Muscle of leg (tissue), 11 donors: ENCODE data around the gene KLK14. TPM values are rescaled to one million over a fixed set of nuclear protein-coding genes. Genes with fewer than 3 reads are reported as not detected.

Source experiments
- DNase-seq: peaks from one replicate; pipeline ENCODE4 v3.0.0; 2013
- H3K27ac ChIP-seq: one replicate; pipeline ENCODE4 v1.5.1; 2013; ENCODE audit warnings: mild to moderate bottlenecking, low read length, control low read depth
- H3K27me3 ChIP-seq: one replicate; pipeline ENCODE4 v1.6.1; 2013; ENCODE audit warnings: low read length; ENCODE audit not compliant: control insufficient read depth, insufficient read depth
- H3K36me3 ChIP-seq: one replicate; pipeline ENCODE4 v1.6.1; 2013; ENCODE audit warnings: low read length; ENCODE audit not compliant: control insufficient read depth, insufficient read depth
- H3K4me1 ChIP-seq: one replicate; pipeline ENCODE4 v1.6.1; 2013; ENCODE audit warnings: low read length; ENCODE audit not compliant: control insufficient read depth, insufficient read depth
- H3K4me3 ChIP-seq: one replicate; pipeline ENCODE4 v1.5.1; 2013; ENCODE audit warnings: low read length, control low read depth
- H3K9me3 ChIP-seq: replicated peaks from 2 replicates; pipeline ENCODE4 v1.6.1; 2013; ENCODE audit warnings: low read depth, low read length; ENCODE audit not compliant: control insufficient read depth
- WGBS: methylation state at CpG from one replicate; pipeline ENCODE4 v1.1.5; 2013; ENCODE audit warnings: missing lambda C conversion rate; ENCODE audit not compliant: insufficient coverage; 5-methylcytosine and 5-hydroxymethylcytosine counted together
- polyA plus RNA-seq, 8 donors: library from polyadenylated mRNA; unstranded; fragments of 120-200 nt; gene quantifications; one replicate each; pipeline versions ENCODE4 v1.2.1 to v1.2.3, GENCODE V29; 2013; ENCODE audit warnings: inconsistent platforms in 1 of 8, low replicate concordance in 1 of 8; ENCODE audit not compliant: insufficient read length in 8 of 8, insufficient read depth in 1 of 8
- total RNA-seq: library from RNA; stranded (reverse); fragments of 120-200 nt; gene quantifications from one replicate; pipeline ENCODE4 v1.2.4, GENCODE V29; 2013

Gene KLK14
- total and polyA plus RNA-seq, 9 donors = 0.28 to 0.52 (median 0.34) TPM; not detected in 4

GRCh38 chr19:51123381-51123800, 40.7 kb upstream of the KLK14 start:
- Histone ChIP-seq H3K4me3 (no peak overlapping the region), H3K27me3 (peaks cover 2% of the 10 kb centered on the region), H3K36me3 (no peaks in the 10 kb centered on the region), H3K27ac (no peak overlapping the region), H3K4me1 (peaks cover 12% of the 10 kb centered on the region), H3K9me3 (no peaks in the 10 kb centered on the region)
- no peak for DNase-seq
- WGBS = 48% methylated on average over 4 of the region's 6 CpGs

GRCh38 chr19:51122112-51122981, 39.7 kb upstream of the KLK14 start:
- no peak overlapping the region for H3K27ac ChIP-seq
- WGBS = 76% methylated on average over 14 of the region's 22 CpGs
- peaks cover 2% of the 10 kb centered on the region for H3K27me3 ChIP-seq
- H3K9me3 ChIP-seq = no peaks in the 10 kb centered on the region
- no peak overlapping the region for H3K4me3 ChIP-seq
- H3K36me3 ChIP-seq = no peaks in the 10 kb centered on the region
- peaks cover 7% of the 10 kb centered on the region for H3K4me1 ChIP-seq
- DNase-seq = no peak

GRCh38 chr19:51121257-51121656, 38.6 kb upstream of the KLK14 start:
- 86% methylated on average over 3 of the region's 8 CpGs for WGBS
- Histone ChIP-seq H3K36me3 (no peaks in the 10 kb centered on the region), H3K27ac (no peak overlapping the region), H3K27me3 (peaks cover 3% of the 10 kb centered on the region), H3K4me1 (peaks cover 4% of the 10 kb centered on the region), H3K4me3 (no peak overlapping the region), H3K9me3 (no peaks in the 10 kb centered on the region)
- DNase-seq = no peak

GRCh38 chr19:51120160-51120559, 37.5 kb upstream of the KLK14 start:
- WGBS = 86% methylated on average over 1 of the region's 6 CpGs
- H3K4me3 ChIP-seq = no peak overlapping the region
- H3K9me3 ChIP-seq = no peaks in the 10 kb centered on the region
- peaks cover 4% of the 10 kb centered on the region for H3K4me1 ChIP-seq
- DNase-seq = no peak
- H3K36me3 ChIP-seq = no peaks in the 10 kb centered on the region
- no peak overlapping the region for H3K27ac ChIP-seq
- H3K27me3 ChIP-seq = peaks cover 4% of the 10 kb centered on the region

GRCh38 chr19:51119611-51120010, 36.9 kb upstream of the KLK14 start:
- Histone ChIP-seq H3K27ac (no peak overlapping the region), H3K36me3 (no peaks in the 10 kb centered on the region), H3K4me3 (no peak overlapping the region), H3K27me3 (peaks cover 4% of the 10 kb centered on the region), H3K4me1 (peaks cover 4% of the 10 kb centered on the region), H3K9me3 (no peaks in the 10 kb centered on the region)
- DNase-seq = peak; percentile 35
- WGBS = 79% methylated on average over 2 of the region's 6 CpGs

GRCh38 chr19:51119101-51119500, 36.4 kb upstream of the KLK14 start:
- H3K27me3 ChIP-seq = peaks cover 4% of the 10 kb centered on the region
- no peak for DNase-seq
- H3K4me1 ChIP-seq = peaks cover under 1% of the 10 kb centered on the region

GRCh38 chr19:51116736-51117286, 34.1 kb upstream of the KLK14 start:
- no peaks in the 10 kb centered on the region for H3K4me1 ChIP-seq
- H3K9me3 ChIP-seq = no peaks in the 10 kb centered on the region
- no peak for DNase-seq
- no peak overlapping the region for H3K27ac ChIP-seq
- H3K4me3 ChIP-seq = no peak overlapping the region
- WGBS = no CpG with 5 or more reads among the region's 6 CpGs
- H3K36me3 ChIP-seq = no peaks in the 10 kb centered on the region
- H3K27me3 ChIP-seq = peaks cover 11% of the 10 kb centered on the region

More at GRCh38 chr19:51119101-51119500, 36.4 kb upstream of the KLK14 start:
- no peak overlapping the region for H3K4me3 ChIP-seq
- H3K9me3 ChIP-seq = no peaks in the 10 kb centered on the region
- WGBS = 72% methylated on average over 2 of the region's 4 CpGs
- no peaks in the 10 kb centered on the region for H3K36me3 ChIP-seq
- no peak overlapping the region for H3K27ac ChIP-seq

- Histone ChIP-seq H3K27ac (no peak overlapping the region), H3K36me3 (no peaks in the 10 kb centered on the region), H3K4me1 (no peaks in the 10 kb centered on the region), H3K9me3 (no peaks in the 10 kb centered on the region), H3K4me3 (no peak overlapping the region), H3K27me3 (peaks cover 9% of the 10 kb centered on the region)
- no peak for DNase-seq
- WGBS = no CpG with 5 or more reads among the region's 6 CpGs
These were observed 31.5 kb upstream of the KLK14 start for GRCh38 chr19:51114087-51114729.

- WGBS = 40% methylated on average over 6 of the region's 6 CpGs
- no peak for DNase-seq
- H3K4me3 ChIP-seq = no peak overlapping the region
- no peak overlapping the region for H3K27ac ChIP-seq
- H3K4me1 ChIP-seq = peaks cover 16% of the 10 kb centered on the region
- peaks cover 9% of the 10 kb centered on the region for H3K27me3 ChIP-seq
- no peaks in the 10 kb centered on the region for H3K9me3 ChIP-seq
- H3K36me3 ChIP-seq = no peaks in the 10 kb centered on the region
These were observed 28.9 kb upstream of the KLK14 start for GRCh38 chr19:51111606-51112005.

- WGBS = 50% methylated on average over 1 of the region's 1 CpG
- no peaks in the 10 kb centered on the region for H3K9me3 ChIP-seq
- H3K36me3 ChIP-seq = peaks cover 4% of the 10 kb centered on the region
- no peak overlapping the region for H3K4me3 ChIP-seq
- DNase-seq = no peak
- peaks cover 7% of the 10 kb centered on the region for H3K27me3 ChIP-seq
- H3K4me1 ChIP-seq = peaks cover 16% of the 10 kb centered on the region
- no peak overlapping the region for H3K27ac ChIP-seq
These were observed 27.9 kb upstream of the KLK14 start for GRCh38 chr19:51110666-51110971.
